Measurements from ENCODE around the gene KAT6B. TPM values are rescaled to one million over a fixed set of nuclear protein-coding genes. Genes with fewer than 3 reads are reported as not detected.

The KAT6B gene
- total and polyA plus RNA-seq, 2 of the 8 experiments (the other 6 are each of a cell fraction or from before 2014, with no cell fraction given): 7.3 to 30.8 TPM

- DNase-seq (ENCODE audit: low read depth in 1 of 2, low spot score in 2 of 2): no peak
- H4K91ac ChIP-seq (replicated peaks; ENCODE audit: insufficient read length, low read length): no peak overlapping the region
- no peak overlapping the region for H2AFZ ChIP-seq (ENCODE audit: low read length)
- peaks cover 0 to 1% (median 0%) of the 10 kb centered on the region in 4 experiments; a peak in 1 of 7 replicates for H3K4me1 ChIP-seq (replicated peaks in 1 of 4; ENCODE audit: control insufficient read depth in 3 of 4, insufficient read depth in 4 of 4, low read length in 3 of 4)
- no peak overlapping the region for H2BK5ac ChIP-seq (ENCODE audit: low read depth, low read length)
- H3K36me3 ChIP-seq (ENCODE audit: control insufficient read depth in 2 of 4, insufficient read depth in 4 of 4, low read length in 3 of 4): peaks cover 0 to 8% (median 5%) of the 10 kb centered on the region in 4 experiments; a peak in 3 of 8 replicates
- no peak overlapping the region for H3K18ac ChIP-seq (ENCODE audit: extremely low read depth, low read length)
- H4K5ac ChIP-seq (ENCODE audit: insufficient read length, low read depth, low read length): no peak overlapping the region
- no peak overlapping the region for H3K4me2 ChIP-seq (ENCODE audit: insufficient read depth in 1 of 2, low read depth in 2 of 2, low read length in 2 of 2)
- H2BK120ac ChIP-seq (replicated peaks; ENCODE audit: low read depth, low read length): no peak overlapping the region
- no peaks in the 10 kb centered on the region for H3K27me3 ChIP-seq (replicated peaks in 1 of 4; ENCODE audit: control insufficient read depth in 3 of 4, extremely low read depth in 1 of 4, insufficient read depth in 3 of 4, low read length in 3 of 4)
- H3K4me3 ChIP-seq (ENCODE audit: extremely low read depth in 1 of 4, insufficient read depth in 2 of 4, low read depth in 3 of 4, low read length in 4 of 4): no peak overlapping the region
- H4K8ac ChIP-seq (ENCODE audit: extremely low read depth, insufficient read depth, low read length): no peak overlapping the region
- no peak overlapping the region for H3K9ac ChIP-seq (replicated peaks in 1 of 4; ENCODE audit: extremely low read depth in 1 of 4, low read depth in 3 of 4, low read length in 3 of 4)
- CTCF ChIA-PET (ENCODE audit: partially characterized antibody): interaction anchor here (0.6 to 1.1 kb wide), 2 partner anchors 20 to 730 kb away, joined by 3 read pairs; no protein-coding TSS in a partner anchor
- POLR2A ChIA-PET (ENCODE audit: partially characterized antibody): no interaction called here
- H3K79me2 ChIP-seq (ENCODE audit: control insufficient read depth in 1 of 2, insufficient read depth in 2 of 2, low read length in 2 of 2): no peaks in the 10 kb centered on the region
- no peak overlapping the region for H2BK12ac ChIP-seq (ENCODE audit: low read depth, low read length)
- no peaks in the 10 kb centered on the region for H3K23me2 ChIP-seq (ENCODE audit: low read depth, low read length)
- H3K79me1 ChIP-seq (ENCODE audit: low read depth, low read length): no peaks in the 10 kb centered on the region
- no peak overlapping the region for H2BK15ac ChIP-seq (ENCODE audit: low read length)
- no peak overlapping the region for H3K14ac ChIP-seq (ENCODE audit: insufficient read length)
- WGBS, 2 experiments (ENCODE audit: extremely low coverage in 1 of 2, insufficient coverage in 1 of 2, insufficient read length in 1 of 2, insufficient replicate concordance in 2 of 2, low coverage in 1 of 2, low lambda C conversion rate in 2 of 2, missing lambda C conversion rate in 1 of 2): 92% methylated on average over 4 of the region's 4 CpGs; no CpG with 5 or more reads in 1 of the 2 experiments
- no peak overlapping the region for H3K4ac ChIP-seq (replicated peaks; ENCODE audit: insufficient read length, low read depth, low read length)
- no peak overlapping the region for H2BK20ac ChIP-seq (ENCODE audit: low read length)
- peaks cover 0 to 2% of the 10 kb centered on the region in 2 experiments for H4K20me1 ChIP-seq (replicated peaks in 1 of 2; ENCODE audit: control insufficient read depth in 1 of 2, insufficient read depth in 2 of 2, low read length in 2 of 2)
- H3K27ac ChIP-seq (ENCODE audit: low read depth, low read length): no peak overlapping the region
- H3K9me3 ChIP-seq (ENCODE audit: insufficient read depth in 2 of 2, low read depth in 1 of 2, low read length in 1 of 2): no peaks in the 10 kb centered on the region
- H3K56ac ChIP-seq (replicated peaks; ENCODE audit: insufficient read length, low read depth, low read length): no peak overlapping the region
- no peak for FAIRE-seq
- no peak overlapping the region for H3K23ac ChIP-seq (ENCODE audit: insufficient read length)
- H2AK5ac ChIP-seq (ENCODE audit: low read depth, low read length): no peak overlapping the region
- TF ChIP-seq TCF12 (IDR thresholded peaks at IDR 0.05; ENCODE audit: low read depth, low read length): no peak
These were observed 169.4 kb downstream of the KAT6B start for GRCh38 chr10:74995806-74996205.

All from H1 (cell line).